ENCODE measurements around the gene CNOT6L. TPM values are rescaled to one million over a fixed set of nuclear protein-coding genes. Genes with fewer than 3 reads are reported as not detected.

Gene CNOT6L
- total RNA-seq, 1 donor from 2014 or later = 22.1 TPM

GRCh38 chr4:77834403-77834802, 15.2 kb upstream of the CNOT6L start:
- no peak overlapping the region for H3K27ac ChIP-seq
- no peak for TF ChIP-seq POLR2AphosphoS5 (IDR thresholded peaks at IDR 0.05; ENCODE audit: insufficient read depth in 1 of 2, low read depth in 1 of 2)
- no peak for TF ChIP-seq CTCF (IDR thresholded peaks at IDR 0.05)
- no peak for TF ChIP-seq POLR2A (IDR thresholded peaks at IDR 0.05)
- H3K4me3 ChIP-seq = no peak overlapping the region
- intact Hi-C loops (cut with DNase I) = no loop called here
- no peaks in the 10 kb centered on the region for H3K9me3 ChIP-seq
- no peaks in the 10 kb centered on the region for H3K27me3 ChIP-seq
- no peak for DNase-seq (ENCODE audit: extremely low spot score in 2 of 2)
- no peaks in the 10 kb centered on the region for H3K4me1 ChIP-seq
- no peaks in the 10 kb centered on the region for H3K36me3 ChIP-seq

- H3K27ac ChIP-seq = no peak overlapping the region
- intact Hi-C loops (cut with DNase I) = no loop called here
- H3K9me3 ChIP-seq = no peaks in the 10 kb centered on the region
- H3K4me1 ChIP-seq = no peaks in the 10 kb centered on the region
- no peaks in the 10 kb centered on the region for H3K36me3 ChIP-seq
- TF ChIP-seq POLR2A (IDR thresholded peaks at IDR 0.05) (no peak), CTCF (IDR thresholded peaks at IDR 0.05) (no peak), POLR2AphosphoS5 (IDR thresholded peaks at IDR 0.05; ENCODE audit: insufficient read depth in 1 of 2, low read depth in 1 of 2) (no peak)
- H3K27me3 ChIP-seq = no peaks in the 10 kb centered on the region
- no peak overlapping the region for H3K4me3 ChIP-seq
- DNase-seq (ENCODE audit: extremely low spot score in 2 of 2) = no peak
These were observed 14.1 kb upstream of the CNOT6L start for GRCh38 chr4:77833126-77833724.

- intact Hi-C loops (cut with DNase I) = no loop called here
- no peak for TF ChIP-seq POLR2AphosphoS5 (IDR thresholded peaks at IDR 0.05; ENCODE audit: insufficient read depth in 1 of 2, low read depth in 1 of 2)
- no peak for TF ChIP-seq CTCF (IDR thresholded peaks at IDR 0.05)
- no peak for TF ChIP-seq POLR2A (IDR thresholded peaks at IDR 0.05)
- DNase-seq (ENCODE audit: extremely low spot score in 2 of 2) = no peak
- Histone ChIP-seq H3K9me3 (no peaks in the 10 kb centered on the region), H3K27me3 (no peaks in the 10 kb centered on the region), H3K4me1 (no peaks in the 10 kb centered on the region), H3K27ac (no peak overlapping the region), H3K4me3 (no peak overlapping the region), H3K36me3 (no peaks in the 10 kb centered on the region)
These were observed 8.2 kb upstream of the CNOT6L start for GRCh38 chr4:77827343-77827742.

DNA sequence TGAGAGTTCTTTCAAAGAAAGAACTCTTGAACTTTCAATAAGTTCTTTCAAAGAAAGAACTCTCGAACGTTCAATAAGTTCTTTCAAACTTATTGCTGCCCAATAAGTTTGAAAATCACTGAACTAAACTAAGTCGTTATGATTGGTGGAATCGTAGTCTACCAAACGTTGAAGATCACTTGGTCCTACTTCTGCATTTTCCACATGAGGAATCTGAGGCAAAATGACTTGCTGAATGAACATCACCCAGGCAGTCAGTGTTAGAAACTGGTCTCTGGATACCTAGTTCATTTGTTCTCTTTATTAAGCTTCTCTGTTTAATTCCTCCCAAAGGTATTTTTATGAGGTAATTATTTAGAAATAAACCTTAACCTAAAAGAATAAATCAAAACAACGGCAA, 7.1 kb upstream of the CNOT6L start:
- H3K4me1 ChIP-seq = peaks cover 8% of the 10 kb centered on the region
- no peaks in the 10 kb centered on the region for H3K27me3 ChIP-seq
- H3K36me3 ChIP-seq = no peaks in the 10 kb centered on the region
- intact Hi-C loops (cut with DNase I) = no loop called here
- no peak overlapping the region for H3K27ac ChIP-seq
- TF ChIP-seq CTCF (IDR thresholded peaks at IDR 0.05) = no peak
- TF ChIP-seq POLR2AphosphoS5 (IDR thresholded peaks at IDR 0.05; ENCODE audit: insufficient read depth in 1 of 2, low read depth in 1 of 2) = no peak
- TF ChIP-seq POLR2A (IDR thresholded peaks at IDR 0.05) = no peak
- H3K4me3 ChIP-seq = no peak overlapping the region
- no peak for DNase-seq (ENCODE audit: extremely low spot score in 2 of 2)
- no peaks in the 10 kb centered on the region for H3K9me3 ChIP-seq

DNA sequence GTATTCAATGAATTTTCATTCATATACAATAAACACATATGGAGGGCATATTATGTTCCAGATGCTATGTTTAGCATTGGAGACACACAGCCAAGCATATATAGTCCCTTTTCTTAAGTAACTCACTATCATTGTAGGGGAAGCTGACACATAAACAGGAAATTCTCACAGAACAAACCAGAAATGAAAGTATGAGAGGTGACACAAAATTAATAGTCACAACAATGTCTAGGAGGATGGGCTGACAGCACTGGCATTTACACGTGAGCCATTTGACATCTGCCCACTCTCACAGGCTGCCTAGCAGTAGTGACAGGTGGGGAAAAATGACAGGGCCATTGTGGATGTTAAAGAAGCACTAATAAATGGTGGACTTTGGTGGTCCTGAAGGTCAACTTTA, 2.6 kb upstream of the CNOT6L start:
- Histone ChIP-seq H3K27me3 (no peaks in the 10 kb centered on the region), H3K36me3 (no peaks in the 10 kb centered on the region), H3K4me1 (peaks cover 27% of the 10 kb centered on the region), H3K4me3 (no peak overlapping the region), H3K27ac (peak overlapping the region; percentile 100), H3K9me3 (no peaks in the 10 kb centered on the region)
- peak in 1 of 2 donors; percentile 68 for TF ChIP-seq POLR2AphosphoS5 (IDR thresholded peaks at IDR 0.05; ENCODE audit: insufficient read depth in 1 of 2, low read depth in 1 of 2)
- no peak for TF ChIP-seq POLR2A (IDR thresholded peaks at IDR 0.05)
- no peak for DNase-seq (ENCODE audit: extremely low spot score in 2 of 2)
- intact Hi-C loops (cut with DNase I) = loop anchor here (5.0 kb wide), 1 partner anchor 41 kb away; the partner anchor contains the start of gene MRPL1
